GM19023 (cell line): ENCODE results near the gene AP3D1.

Source experiments
- ATAC-seq: cut with Tn5 transposase; IDR thresholded peaks from one replicate; pipeline ENCODE4 v1.9.1; 2021; ENCODE audit warnings: mild to moderate bottlenecking, moderate library complexity; ENCODE audit not compliant: unreplicated experiment

The AP3D1 gene

DNA sequence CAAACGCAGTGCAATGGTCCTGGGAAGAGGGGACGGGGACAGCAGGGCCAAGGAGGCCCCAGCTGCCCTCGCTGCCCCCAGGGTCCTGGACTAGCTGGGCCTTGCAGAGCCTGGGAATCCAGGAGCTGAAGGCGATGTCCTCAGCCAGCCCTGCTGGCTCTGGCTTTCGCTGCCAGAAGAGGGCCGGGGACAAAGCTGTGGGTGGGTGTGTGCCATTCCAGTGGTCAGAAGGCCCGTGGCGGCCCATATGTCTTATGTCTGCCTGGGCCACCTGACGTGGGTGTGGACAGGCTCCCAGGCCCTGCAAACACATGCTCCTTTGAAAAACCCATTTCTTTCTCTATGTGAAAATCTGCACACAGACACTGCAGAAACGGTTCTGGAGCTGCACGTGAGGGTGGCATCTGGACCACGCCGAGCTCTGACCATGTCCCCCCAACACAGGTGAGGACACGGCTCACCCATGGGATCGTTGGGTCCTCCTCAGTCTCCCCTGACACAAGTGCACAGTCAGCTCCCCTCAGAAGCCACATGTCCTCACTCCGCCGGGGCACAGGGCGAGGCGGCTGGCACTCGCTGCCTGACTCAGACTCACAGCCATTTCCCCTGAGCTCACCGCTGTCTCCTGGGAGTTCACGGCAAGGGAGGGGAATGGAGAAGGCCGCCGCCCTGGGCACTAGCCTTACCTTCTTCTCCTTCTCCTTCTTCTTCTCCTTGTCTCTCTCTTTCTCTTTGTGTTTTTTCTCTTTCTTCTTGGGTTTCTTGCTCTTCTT is 37.7 kb downstream of the AP3D1 start:
- ATAC-seq, result no peak

DNA sequence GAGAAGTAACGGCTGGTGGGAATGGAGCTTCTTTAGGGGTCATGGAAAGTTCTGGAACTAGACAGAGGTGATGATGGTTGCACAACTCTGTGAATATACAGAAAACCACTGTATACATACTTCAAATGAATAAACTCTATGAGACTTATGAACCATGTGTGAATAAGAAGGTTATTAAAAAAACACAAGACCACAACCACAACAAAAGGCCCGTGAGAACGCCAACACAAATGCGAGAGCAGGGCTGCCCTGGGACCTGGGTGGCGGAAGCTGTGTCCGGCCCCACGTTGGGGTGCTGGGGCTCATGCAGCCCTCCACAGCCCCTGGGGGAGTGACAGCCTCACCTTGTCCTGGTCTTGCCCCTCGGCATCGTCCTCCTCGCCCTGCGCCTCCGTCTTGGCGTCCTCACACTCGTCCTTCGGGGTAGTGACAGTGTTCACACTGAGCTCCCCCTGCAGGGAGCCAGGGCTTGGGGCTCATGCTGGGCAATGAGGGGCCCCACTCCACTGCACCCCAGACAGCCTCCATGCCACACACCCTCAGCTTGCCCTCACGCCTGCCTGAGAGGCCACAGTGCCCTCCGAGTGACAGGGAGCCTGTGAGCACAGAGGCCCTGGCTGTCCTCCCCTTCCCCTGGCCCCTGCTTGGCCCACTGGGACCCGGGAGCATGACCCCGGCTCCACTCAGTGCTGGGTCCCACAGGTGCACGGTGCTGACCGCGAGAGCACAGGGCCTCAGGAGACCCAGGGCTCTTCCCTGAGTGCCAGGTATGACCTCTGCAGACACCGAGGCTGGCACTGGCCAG is 38.6 kb downstream of the AP3D1 start:
- ATAC-seq, result no peak

DNA sequence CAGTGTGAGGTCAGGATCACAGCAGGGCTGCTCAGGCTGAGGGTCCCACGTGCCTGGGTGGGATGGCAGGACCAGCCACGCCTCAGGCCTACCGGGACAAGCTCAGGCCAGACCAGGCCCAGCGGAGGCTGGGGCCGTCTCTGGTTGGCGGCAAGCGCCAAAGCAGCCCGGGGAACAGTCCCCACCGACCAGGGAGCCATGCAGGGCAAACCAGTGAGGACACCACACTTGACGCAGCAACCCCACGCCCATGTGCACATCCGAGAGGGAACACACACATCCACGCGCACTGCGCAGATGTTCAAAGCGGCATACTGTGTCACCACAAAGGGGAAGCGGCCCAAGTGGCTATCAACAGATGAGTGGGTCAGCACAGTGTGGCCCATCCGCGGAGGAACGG is 39.5 kb downstream of the AP3D1 start:
- ATAC-seq, result no peak

DNA sequence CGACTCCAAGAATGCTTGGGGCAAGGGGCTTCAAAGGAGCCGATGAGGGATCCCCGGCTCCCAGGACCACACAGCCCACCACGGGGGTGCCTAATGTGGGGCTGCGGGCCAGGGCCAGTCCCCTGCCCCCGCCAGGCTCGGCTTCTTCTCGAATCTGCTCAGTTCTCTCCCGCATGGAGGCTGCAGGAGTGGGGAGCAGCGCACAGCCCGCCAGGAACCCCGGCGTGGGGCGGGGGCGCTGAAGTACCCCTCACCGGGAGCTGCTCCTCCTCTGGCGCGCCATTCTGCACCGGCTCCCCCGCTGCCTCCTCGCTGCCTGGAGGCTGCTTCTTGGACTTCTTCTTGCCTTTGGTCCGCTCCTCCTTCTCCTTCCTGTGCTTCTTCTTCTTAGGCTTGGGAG is 39.9 kb downstream of the AP3D1 start:
- ATAC-seq, result no peak

DNA sequence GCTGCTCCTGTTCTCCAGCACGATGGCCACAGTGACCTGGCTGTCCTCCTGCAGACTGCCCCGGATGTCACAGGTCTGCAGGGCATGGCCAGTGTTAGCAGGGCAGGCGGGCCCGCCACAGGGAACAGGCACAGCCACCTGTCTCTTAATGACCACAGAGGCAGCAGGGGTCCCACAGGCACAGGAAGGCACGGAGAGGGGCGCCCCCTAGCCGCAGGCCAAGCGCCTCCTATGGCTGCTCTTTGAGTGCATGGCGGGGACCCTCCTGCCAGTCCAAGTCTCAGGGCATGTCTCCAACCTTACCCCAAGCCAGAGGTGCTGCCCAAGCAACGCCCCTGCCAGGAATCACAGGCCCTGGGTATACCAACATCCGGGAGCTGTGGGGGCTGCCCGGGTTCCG is 40.5 kb downstream of the AP3D1 start:
- no peak for ATAC-seq

DNA sequence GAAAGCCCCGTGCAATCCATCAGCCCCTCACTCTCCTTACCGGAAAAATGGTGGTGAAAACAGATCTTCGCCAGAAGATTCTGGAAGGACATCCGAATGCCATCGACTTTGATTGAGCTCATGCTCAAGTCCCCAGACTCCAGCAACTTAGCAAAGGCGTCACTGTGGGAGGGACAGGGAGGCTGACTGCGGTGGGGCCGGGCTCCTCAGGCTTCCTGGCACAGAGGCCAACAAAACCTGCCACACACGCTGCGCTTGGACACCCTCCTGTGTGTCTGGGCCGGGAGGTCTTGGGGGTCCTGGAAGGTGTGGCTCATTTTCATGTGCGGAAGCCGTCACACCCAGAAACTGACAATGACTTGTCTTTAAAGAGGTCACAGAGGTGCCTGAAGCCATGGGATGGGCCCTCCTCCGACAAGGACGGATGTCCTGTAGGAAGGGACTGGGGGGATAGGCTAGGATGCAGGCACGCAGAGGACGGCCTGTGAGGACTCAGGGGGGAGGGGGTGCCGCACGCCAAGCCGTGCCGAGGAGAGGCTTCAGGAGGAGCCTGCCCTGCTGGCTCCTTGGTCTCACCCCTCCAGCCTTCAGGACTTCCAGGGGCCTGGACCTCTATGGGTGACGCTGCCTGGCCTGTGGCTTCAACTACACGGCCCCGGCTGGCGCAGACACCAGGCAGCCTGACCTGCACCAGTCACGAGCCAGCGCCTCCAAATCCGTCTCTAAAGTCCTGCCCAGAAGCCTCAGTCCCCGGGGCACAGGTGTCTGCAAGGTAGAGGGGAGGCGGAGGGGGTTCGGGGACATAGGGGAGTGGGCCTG is 42.1 kb downstream of the AP3D1 start:
- no peak for ATAC-seq

DNA sequence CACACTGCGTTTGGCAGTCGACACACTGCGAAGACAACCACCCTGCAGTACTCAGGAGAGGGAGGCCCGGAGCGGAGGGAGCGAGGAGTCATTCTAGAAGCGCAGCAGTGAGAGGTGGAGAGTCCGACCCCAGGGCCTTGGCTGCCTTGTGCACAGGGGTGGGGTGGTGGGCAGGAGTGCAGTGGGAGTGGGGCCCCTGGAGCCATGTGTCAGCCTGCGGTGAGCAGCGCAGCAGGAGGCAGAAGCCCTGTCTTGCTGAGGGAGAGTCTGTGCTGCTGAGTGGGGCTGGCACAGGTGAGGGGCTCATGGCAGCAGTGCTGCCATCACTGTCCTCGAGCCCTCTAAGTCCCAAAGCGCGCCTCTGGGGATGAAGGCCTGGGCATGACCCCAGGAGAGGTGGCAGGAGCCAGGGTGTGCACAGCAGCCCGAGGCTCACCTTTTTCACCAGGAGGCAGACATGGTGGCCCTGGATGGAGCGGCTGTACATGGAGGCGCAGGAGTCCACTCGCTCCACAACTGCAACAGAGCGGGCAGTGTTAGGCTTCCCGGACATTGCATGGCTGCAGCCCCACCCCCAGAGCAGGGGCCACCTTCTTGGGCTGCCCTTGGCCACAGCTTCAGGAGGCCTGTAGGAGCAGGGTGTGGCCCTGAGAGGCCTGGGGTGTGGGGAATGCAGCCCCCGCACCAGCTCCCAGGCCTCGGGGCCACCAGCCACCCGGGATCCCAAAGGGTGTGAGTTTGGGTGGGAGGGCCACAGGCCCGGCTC is 42.9 kb downstream of the AP3D1 start:
- no peak for ATAC-seq

DNA sequence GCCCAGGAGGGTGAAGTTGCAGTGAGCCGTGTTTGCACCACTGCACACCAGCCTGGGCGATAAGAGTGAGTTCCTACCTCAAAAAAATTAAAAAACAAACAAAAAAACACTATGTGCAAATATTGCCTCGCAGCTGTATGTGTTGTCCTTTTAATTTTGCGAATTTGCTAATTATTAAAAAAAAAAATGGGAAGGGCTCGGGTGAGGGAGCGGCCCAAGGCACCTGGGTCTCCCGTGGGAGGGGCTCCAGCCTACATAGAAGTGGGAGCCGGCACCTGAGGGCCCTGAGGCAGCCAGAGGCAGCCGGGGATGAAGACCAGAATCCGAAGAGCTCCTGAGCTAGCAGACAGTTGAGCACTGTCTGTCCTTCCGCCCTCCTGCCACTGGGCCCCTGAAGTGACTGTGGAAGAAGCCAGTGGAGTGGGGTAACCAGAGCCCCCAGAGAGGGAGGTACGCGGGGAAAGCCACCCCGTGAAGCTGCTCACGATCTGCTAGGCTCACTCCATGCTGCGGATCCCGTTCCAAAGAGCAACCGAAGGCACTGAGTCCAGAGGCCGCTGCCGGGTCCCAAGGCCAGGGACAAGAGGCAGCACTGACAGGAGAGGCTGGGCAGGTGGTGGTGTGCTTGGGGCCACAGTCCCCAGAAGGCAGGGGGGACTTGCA is 48.2 kb downstream of the AP3D1 start:
- no peak for ATAC-seq

DNA sequence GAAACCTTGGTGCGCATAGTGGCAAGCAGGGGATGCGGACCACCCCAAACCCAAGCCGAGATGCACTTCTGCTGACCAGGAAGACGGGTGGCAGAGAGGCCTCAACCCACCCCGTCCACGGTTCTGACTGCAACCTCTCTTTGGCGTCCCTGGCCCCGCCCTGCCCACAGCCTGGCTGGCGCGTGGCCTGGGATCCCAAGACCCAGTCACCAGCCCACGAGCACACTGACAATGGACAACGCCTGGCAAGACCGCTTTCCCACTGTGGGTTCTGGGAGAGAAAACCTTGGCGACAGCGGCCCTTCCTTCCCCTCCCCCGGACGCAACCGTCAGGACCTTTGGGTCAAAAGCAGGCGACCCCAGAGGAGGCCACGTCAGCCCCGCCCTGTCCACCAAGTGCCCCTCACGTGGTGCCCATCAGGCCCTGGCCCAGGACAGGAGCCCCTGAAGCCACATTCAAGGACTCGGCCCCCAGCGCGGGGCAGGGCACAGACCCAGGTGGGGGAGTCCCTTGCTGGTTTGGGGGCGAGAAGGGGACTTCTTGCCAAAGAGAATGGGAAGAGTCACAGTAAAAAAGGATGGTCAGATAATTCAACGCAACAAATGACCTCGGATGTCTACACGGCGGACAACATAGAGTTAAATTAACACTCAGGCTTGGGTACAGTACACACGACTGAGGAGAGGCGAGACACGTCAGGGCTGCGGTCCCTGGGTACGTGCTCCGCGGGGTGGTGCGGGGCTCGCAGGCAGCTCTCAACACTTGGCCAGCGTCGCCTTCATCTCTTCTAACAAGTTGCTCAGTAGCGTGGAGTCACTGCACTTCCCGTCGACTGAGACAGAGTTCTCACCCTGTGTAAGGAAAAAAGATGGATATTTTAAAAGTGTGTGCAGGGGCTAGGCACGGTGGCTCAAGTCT is 49.7 kb downstream of the AP3D1 start:
- ATAC-seq, result no peak

DNA sequence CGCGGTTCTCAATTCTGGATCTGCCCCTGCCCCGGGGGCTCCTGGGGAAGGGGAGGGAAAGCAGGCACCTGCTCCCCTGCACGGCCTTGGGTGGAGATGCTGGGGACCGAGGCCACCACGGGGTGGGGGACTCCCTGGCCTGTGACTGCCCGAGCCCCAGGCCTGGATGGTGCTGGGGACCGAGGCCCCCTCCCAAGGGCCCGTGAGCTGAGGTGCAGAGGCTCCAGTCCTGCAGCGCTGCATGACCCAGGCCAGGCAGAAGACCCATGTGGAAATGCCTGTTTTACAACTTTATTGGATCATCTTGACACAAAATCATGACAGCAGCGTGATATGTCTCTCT is 50.7 kb downstream of the AP3D1 start:
- ATAC-seq, result no peak

DNA sequence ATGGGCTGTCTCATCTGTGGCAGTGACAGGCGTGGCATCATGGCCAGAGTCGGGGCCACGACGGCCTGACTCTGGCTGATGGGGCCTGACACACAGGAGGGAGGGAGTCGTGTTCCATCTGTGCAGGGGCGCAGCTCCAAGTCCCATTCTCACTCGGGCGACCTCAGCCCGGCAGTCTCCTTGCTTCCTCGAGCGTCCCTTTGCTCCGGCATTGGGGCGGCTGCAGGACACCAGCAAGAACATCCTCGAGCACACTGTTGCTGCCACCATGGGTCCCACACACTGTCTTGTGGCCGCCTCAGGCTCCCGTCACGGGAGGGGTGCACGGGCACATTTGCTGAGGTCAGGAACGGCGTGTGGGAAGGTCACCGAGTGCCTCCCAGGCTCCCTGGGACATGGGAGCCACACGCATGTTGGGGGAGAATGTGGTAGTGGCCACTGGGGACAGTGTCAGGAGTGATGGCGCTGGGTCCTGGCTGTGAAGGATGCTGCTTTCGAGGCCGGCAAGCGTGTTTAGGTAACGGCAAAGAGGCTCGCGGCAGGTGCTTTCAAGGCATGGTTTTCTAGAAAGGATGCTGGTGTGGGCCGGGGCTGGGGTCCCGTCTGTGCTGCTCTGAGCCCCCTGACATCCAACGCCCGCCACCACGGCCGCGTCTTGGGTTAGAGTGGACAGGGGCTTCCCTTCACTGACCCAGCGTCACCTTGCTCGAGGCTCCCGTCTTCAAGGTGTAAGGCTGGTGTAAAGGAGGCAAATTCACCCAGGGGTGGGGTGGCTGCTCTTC is 51.2 kb downstream of the AP3D1 start:
- ATAC-seq, result no peak

DNA sequence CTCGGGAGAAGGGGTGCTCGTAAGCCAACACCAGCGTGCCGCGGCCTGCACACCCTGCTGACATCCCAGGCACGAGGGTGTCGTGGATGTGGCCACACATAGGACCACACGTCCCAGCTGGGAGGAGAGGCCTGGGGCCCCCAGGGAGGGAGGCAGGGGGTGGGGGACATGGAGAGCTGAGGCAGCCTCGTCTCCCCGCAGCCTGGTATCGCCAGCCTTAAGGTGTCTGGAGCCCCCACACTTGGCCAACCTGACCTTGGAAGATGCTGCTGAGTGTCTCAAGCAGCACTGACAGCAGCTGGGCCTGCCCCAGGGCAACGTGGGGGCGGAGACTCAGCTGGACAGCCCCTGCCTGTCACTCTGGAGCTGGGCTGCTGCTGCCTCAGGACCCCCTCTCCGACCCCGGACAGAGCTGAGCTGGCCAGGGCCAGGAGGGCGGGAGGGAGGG is 52.3 kb downstream of the AP3D1 start:
- no peak for ATAC-seq

DNA sequence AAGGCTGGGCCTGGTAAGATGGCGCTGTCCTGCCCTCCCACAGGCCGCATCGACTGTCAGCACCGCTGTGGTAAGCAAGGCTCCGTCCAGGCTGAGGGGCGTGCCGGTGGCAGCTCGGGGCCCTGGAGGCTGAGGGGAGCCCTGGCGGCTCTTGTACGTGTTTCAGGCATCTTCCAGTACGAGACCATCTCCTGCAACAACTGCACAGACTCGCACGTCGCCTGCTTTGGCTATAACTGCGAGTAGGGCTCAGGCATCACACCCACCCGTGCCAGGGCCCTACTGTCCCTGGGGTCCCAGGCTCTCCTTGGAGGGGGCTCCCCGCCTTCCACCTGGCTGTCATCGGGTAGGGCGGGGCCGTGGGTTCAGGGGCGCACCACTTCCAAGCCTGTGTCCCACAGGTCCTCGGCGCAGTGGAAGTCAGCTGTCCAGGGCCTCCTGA is 53.5 kb downstream of the AP3D1 start:
- ATAC-seq, result no peak

DNA sequence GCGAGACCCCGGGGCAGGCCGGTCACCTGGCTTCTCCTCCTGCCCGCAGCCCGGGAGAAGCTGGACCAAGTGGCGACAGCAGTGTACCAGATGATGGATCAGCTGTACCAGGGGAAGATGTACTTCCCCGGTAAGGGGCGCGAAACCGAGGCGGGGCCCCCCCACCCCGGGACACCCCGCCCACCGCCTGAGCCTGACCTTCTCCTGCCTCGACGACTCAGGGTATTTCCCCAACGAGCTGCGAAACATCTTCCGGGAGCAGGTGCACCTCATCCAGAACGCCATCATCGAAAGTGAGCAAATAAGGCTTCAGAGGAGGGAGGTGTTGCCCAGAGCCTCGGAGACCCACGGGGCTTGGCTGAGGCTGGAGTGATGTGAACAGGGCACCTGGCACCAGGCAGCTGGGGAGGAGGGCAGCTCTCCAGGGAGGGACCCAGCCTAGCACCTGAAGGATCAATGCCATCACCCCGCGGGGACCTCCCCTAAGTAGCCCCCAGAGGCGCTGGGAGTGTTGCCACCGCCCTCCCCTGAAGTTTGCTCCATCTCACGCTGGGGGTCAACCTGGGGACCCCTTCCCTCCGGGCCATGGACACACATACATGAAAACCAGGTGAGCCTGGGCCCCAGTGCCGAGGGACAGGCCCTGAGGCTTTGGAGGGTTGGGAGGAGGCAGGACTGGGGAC is 54.0 kb downstream of the AP3D1 start:
- no peak for ATAC-seq

DNA sequence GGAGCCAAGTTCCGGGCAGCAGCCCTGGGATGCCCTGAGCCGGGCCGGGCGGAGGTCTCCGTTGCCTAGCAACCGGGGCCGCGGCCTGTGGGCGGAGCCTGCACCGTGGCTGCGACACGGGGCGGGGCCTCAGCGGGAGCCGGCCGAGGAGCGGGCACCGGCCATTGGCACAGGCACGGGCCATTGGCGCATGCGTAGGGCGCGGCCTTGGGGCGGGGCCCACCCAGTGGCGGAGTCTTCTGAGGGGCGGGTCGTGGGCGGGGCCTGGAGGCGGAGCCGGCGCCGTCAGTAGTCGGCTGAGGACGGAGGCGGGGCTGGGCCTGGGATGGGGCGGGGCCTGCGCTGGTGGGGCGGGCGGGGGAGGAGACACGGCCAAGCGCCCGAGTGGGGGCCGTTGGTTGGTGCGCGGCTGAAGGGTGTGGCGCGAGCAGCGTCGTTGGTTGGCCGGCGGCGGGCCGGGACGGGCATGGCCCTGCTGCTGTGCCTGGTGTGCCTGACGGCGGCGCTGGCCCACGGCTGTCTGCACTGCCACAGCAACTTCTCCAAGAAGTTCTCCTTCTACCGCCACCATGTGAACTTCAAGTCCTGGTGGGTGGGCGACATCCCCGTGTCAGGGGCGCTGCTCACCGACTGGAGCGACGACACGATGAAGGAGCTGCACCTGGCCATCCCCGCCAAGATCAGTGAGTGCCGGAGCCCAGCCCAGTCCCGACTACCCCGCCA is 54.7 kb downstream of the AP3D1 start, which contains the start of gene IZUMO4:
IZUMO4 (plus strand) TSS at position 436 of the 723 bp plus-strand sequence; CDS start at position 467, 31 bp downstream.
- peak; percentile 65 for ATAC-seq

DNA sequence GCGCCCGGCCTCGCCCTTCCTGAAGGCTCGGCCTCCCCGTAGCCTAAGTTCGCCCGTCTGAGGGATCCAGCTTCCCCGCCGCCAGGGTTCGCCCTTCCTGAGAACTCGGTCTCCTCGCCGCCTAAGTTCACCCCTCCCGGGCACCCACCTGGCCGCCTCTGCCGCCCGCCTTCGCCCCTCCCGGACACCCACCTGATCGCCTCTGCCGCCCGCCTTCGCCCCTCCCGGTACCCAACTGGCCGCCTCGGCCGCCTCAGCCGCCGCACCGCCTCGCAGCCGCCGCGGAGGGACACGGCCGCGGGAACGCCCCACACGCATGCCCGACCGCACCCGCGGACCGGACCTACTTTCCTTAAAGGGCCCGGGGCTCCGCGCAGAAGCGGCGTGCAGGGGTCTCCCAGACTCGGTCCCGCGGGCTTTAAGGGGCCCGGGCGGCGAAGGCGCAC is 55.3 kb downstream of the AP3D1 start, which contains the start of gene MOB3A:
MOB3A (minus strand) TSS at position 293 of the 446 bp plus-strand sequence. CDS start 17,766 bp downstream, outside the sequence.
- ATAC-seq, result no peak
